GM18858 (cell line): ENCODE data around the gene RASGRP2.

ENCODE experiments used
- ATAC-seq: cut with Tn5 transposase; IDR thresholded peaks from one replicate; pipeline ENCODE4 v1.9.1; 2021; ENCODE audit not compliant: unreplicated experiment

Gene RASGRP2

DNA sequence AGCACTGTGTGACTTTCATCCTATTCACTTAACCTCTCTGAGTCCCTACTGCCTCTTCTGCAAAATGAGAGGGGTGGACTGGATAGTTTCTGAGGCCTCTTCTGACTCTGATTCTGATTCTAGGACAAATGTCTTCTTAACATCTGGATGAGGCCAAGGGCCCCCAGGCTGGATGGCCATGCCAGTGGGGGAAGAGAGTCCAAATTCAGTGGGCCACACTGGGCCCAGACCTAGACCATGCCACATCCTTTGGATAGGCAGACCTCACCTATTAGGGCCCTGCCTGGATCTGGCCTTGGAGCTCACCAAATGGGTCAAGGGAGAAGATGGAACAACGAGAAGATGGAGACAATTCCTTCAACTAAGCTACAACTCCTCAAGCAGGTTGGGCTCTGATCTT lies 45.5 kb downstream of the RASGRP2 start:
- no peak for ATAC-seq

DNA sequence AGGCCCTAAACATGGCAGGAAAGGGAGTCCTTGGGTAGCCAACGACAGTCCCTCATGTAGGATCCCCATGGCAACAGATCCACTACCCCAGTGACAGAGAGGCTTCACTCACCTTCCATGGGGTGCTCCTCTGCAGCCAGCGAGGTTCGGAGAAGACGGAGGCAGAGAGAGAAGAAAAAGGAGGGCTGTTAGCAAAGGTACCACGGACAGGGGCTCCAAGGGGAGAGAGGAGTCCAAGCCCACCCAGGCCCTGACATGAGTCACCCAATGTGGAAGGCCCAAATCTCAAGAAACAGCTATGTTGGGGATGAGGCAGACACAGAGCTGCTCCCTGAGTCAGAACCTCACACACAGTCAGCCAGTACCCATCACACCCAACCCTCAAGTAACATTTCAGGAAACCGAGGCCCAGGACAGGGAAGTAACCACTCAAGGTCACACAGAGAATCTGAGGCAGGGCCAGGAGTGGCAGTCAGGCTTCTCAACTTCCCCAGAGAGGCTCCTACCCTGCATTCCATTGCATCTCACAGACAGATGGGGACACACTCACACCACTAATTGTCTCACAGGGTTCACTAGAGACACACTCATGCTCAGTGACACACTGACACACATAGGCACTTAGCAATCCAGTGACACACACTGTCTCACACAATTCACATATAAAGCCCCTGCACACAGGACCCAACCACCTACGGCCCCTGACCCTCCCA lies 46.1 kb downstream of the RASGRP2 start:
- no peak for ATAC-seq

DNA sequence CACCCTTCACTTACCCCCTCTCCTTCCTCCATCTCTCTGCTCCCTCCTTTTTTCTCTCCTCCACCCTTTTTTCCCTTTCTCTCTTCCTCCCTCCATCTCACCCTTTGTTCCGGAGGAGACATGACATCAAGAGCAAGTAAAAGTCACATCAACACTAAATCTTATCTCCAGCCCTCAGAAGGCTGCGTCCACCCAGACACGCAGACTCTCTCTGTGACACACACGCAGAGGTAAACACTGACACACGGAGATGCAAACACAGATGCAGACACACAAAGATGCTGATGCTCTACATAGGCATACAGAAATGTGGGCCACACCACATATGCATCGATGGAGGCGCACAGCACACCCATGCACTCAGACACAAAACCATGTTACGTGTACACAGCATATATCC lies 47.9 kb downstream of the RASGRP2 start:
- no peak for ATAC-seq

DNA sequence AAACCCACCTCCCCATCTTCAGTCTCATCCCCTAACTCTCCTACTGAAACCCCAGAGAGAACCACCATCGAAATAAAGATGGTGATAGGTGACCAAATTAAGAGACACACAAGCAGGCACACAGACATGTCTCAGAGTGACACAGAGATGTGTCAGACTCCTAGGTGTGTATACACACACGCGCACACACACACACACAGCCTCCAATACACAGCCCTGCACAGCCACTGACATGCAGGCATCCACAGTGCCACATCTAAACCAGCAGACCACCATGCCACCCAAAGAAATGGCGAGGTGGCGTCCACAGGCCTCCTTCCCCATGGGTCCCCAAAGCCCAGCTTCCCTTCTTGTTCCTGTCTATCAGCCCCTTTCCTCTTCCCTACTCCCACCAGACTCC lies 48.4 kb downstream of the RASGRP2 start:
- no peak for ATAC-seq

DNA sequence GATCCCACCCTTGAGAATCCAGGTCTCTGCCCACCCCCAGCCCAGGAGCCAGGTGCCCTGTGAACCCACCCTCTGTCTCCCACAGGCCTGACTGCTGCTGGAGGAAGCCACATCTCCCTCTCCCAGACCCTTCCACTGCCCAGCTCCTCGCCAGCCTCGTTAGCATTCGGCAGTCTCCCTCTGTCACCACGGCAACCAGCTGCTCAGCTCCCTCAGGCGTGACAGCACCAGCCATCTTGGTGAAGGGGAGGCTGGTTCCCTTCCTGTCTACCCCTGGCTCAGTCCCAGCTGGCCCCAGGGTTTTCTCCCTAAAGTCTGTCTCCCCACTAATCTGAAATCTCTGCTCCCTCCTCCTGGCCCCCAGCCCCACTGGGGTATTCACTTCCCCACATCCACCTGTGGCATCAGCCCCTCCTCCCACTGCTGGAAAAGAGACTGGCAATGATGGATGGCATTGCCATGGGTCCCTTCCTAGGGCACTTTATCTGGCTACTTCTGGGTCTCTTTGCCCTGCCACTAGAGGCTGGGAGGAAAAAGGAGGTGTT lies 49.0 kb downstream of the RASGRP2 start:
- no peak for ATAC-seq

DNA sequence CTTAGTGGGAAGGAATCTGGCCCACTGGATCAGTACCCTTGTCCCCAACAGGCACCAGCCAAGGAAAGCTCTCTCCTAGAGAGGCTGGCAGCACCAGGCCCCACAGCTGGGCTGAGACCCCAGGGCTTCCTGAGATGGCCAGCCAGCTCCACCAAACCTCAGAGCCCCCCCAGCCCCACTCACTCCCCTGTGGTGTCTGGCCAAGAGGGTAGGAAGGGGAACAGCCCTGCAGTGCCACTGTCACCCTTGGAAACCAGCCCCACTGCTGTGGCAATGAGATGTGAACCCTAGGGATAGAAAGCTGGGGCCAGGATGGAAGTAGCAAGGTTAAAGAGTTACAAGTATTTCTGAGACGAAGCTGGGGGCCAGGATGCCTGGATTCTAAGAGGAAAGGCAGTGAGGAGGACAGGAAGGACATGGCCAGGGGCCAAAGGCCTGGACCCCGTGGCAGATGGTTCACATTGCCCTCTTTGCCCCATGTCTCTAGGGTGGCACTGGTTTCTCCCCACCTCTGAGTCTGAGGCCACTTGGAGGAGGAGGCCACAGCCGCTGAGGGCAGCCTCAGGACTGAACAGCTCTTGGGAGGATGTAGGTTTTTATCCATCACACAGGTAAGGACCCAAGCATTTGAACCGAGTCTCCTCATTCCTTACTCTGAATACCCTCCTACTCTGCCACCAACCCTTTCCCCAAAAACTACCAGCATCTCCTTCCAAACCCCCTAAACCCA lies 49.8 kb downstream of the RASGRP2 start:
- ATAC-seq: no peak

DNA sequence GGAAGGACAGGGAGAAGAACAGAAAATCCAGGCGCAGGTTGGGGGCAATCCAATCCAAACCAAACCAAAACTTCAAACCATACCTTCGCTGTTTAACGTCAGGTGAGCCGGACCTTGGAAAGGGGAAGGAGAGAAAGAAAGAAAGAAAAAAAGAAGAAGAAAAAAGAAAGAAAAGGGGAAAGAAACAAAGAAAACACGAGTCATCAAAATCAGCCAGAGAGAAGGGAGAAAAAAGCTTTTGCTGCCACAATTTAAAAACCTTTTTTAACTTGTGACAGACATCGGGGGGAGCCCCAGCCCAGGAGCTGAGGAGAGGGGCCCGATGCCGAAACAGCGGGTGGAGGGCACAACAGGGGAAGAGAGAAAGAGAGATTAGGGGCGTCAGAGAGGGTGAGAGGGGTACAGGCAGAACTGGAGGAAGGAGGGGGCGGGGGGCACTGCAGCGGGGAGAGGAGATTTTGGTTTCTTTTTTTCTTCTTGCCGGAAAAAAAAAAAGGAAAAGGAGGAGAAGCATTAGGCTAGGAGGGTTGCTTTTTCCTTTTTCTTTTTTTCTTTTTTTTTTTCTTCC lies 51.1 kb downstream of the RASGRP2 start:
- ATAC-seq: no peak

DNA sequence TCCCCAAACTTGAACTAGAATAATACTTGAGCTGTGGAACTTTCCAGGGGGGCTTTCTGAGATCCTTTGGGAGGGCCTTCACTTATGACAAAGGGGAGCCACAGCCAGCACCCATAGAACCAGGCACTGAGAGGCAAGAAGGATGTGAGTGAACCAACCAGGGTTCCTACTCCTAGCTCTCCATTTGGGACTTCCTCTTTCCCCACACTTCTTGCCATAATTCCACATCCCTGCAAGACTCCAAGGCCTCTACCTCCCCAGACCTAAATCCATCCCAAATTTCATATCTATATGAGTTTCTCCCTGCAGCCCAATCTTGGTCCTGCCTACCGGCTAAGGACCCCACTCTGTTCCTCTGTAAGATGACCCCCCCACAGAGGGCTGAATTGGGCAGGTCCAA lies 52.4 kb downstream of the RASGRP2 start:
- no peak for ATAC-seq

DNA sequence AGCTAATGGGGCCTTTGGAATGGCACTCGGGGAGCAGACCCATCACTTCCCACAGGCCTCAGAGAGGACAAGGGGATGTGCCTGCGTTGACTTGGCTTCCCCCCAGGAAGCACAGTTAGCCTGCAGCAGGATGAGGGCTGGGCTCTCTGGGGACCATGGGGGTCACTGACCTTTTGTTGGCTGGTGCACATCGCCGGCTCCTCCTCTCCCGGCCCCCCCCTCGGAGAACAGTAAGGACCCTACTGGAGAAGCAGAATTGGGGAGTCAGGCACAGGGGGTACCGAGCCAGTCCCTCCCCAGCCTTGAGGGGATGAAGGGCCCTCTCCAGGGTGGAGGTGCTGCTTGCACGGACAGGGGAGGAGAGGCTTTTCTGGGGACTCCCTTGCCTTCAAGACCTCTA lies 53.7 kb downstream of the RASGRP2 start:
- ATAC-seq: no peak

DNA sequence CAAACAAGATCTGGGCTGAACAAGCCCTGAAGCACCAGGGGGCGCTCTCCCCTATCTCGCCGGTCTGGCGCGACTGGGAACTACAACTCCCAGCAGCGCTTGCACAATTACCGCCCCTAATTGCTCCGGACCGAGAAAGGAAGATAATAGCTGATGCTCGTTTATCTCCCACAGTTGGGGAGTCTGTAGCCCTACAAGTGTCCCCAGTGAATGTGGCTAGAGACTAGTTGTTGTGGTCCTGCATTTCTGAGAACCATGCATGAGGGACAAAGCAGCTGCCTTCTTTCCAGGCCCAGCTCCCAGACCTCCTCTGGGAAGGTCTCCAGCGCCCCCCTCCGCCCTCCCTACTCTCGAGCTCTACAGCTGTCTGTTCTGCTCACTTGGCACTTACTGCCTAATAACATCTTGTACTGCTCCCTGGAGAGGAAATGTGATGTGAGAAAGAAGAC lies 55.4 kb downstream of the RASGRP2 start:
- ATAC-seq: no peak

DNA sequence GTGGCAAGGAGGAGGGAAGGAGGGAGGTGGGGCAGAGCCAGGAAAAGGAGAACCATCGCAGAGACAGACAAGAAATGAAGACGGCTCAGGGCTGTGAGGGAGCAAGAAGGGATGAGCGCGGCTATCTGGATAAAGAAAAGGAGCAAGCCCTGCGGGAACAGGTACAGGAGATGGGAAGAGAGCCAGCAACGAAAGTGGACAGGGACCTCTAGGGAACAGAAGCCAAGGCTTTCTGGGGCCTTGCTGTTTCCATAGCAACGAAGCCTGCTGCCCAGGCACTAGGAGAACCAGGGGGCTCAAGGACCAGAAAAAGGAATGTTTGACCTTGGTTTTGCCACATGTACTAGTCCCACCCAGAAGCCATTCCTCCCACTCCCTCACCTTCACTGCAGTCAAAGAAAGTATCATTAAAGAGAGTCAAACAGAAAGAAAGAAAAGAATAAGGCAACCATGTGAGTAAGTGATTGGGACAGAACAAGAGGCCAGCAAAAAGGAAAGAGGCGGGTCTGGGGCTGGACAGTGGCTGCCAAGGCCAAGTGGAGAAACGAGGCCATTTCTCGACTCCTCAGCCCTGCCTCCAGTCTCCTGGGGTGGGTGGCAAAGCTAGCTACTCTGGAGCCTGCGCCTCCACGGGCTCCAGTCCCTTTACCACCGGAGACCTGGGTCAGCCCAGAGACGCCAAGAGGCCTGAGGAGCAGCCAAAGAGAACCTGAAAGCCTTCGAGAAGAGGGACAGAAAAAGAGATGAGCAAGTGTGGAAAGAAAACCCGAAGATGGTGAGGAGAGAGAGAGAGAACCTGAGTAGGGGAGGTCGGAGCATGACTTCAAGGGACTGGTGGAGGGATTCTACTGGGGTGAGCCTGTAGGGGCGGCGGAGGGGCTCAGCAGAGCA lies 56.1 kb downstream of the RASGRP2 start:
- ATAC-seq: no peak

DNA sequence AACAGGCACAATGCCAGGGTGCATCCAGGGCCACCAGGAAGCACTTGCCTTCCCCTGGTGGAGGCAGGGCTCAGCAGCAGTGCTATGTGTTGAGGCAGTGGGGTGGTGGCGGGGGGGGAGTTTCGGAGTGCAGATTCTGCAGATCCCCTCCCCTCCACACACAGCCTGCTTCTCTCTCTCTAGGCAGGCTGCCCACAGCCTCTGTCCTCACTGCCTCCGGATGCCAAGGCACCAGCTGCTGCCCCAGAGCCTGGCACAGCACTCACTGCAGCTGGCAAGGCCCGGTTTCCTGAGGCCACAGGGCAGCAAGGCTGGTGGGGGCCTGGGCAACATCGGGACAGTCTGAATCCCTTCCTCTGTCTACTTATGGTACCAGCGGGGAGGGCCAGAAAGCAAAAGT lies 56.7 kb downstream of the RASGRP2 start:
- no peak for ATAC-seq

DNA sequence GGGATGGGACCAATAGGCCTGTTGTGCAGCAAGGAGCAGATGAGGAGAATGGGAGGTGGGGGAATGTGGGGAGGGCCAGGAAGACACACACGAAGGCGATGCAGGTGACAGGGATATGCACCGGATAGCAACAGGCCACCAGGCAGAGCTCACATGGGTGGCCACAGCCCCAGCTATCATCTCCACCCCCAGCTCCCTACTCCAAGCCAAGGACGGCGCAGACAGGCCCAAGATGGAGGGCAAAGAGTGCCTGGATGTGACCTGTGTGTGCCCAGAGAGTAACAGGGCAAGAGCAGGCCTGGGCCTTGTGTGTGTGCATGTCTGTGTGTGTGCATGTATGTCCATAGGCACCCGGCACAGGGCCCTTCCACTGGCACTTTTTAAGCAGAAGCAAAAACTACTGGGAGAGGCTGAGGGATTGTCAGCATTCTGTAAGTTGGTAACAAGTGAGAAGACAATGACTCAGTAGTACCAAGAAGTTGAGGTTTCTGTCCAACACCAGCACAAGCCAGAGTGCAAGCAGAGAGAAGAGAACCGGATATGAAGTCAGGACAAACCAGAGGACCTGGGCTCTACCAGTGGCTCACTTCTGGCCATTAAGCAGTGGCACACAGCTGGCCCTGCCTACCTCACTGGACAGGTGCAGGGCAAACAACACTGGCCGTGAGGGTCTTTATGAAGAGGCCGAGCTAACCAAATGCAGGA lies 57.3 kb downstream of the RASGRP2 start:
- no peak for ATAC-seq

DNA sequence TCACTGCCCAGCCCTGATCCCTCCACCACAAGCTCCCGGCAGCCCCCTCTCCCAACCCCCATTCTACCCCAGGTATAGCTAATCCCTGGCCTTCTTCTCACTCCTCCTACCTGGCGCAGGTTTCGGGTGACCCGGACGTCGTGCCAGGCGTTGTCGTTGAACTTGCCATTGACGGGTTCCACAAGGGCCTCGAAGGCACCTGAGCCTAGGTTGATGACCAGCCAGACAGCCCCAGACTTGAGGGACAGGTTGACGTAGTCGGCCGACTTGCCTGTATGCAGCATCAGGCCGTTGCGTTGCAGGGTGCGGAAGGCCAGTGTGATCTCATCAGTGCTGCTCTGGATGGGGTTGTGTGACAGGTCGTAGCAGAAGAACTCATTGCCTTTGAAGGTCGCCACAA lies 58.4 kb downstream of the RASGRP2 start:
- ATAC-seq: no peak

DNA sequence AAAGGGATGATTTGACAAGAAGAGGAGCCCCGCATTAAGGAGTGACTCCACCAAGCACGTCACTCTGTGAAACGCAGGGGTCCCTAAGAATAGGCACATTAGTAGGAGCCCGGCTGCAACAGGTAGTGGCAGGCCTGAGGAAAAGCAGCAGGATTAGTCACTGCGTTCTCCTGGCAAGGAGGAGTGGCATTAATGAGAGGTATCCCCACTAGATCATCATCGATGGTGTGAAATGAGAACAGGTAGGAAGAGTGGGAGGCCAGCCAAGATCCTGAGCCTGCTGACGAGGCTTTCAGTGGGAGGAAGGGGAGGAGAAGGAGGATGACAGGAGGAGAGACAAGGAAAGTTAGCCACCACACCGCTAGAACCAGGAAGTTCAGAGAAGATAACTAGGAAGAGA lies 59.6 kb downstream of the RASGRP2 start:
- no peak for ATAC-seq

DNA sequence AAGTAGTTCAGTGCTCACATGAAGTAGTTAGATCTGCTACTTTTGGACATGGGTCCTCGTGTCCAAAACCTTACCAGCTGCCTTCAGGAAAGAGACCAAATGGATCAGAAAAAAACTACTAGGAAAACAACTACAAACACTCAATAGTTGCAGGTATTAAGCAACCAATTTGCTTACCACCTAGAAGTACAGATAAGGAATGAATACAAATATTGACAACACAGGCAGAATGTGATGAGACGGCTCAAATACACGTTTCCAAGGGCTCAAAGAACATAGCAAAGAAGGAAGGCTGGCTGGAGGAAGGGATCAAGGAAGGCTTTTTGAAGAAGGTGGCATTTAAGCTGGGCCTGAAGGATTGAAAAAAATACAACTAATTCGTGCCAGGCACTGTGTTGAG lies 62.8 kb downstream of the RASGRP2 start:
- ATAC-seq: no peak

DNA sequence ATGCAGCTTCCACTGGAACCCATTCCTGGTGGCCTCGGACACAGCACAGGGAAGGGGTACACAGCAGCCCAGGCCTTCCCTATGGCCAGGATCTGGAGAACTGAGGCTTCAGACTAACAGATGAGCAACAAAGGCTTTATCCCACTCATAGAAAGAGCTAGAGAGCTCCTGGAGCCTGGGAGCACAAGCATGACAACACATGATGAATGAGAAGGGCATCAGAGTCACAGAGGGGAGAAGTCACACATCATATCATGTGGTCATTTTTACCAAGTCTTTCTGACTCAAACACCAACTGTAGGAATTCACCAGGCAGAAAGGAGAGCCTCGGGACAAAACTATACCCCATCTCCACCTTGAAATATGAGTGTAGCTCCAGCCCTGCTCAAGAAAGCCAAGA lies 64.1 kb downstream of the RASGRP2 start:
- ATAC-seq: no peak

DNA sequence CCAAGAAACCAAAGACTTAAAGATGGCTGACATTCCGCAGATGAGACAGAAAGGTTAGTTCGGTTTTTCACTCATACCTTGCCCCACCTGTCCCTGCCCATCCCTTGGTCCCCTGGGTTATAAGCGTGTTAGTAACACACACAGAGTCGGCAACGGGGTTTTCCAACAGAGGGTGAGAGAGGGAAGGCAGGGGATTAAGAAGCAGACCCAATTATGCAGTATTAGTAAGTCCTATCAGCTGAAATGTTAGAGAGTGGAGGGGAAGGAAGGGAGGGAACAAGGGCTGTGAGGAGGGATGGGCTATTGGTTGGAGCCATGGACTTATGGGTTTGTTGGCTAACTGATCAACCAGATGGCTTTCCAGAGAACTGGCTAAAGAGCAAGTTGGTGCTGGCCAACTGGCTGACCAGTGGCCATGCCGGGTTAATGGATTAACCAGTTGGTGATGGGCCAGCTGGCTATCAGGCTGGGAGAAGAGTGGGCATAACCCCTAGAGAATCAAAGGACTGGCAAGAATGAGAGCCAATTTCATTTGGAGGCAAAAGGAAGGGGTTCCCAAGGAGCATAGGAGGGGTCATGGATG lies 66.4 kb downstream of the RASGRP2 start:
- no peak for ATAC-seq
